Posterior vena cava (tissue), 2 donors: ENCODE data around the gene KITLG. TPM values are rescaled to one million over a fixed set of nuclear protein-coding genes. Genes with fewer than 3 reads are reported as not detected.
"Not testable (repeated sequence)": the region's sequence is repeated elsewhere in the genome, so short reads cannot be mapped to it uniquely, and the experiment has no call there.

Experiments used
- DNase-seq: peaks from one replicate; pipeline ENCODE4 v3.0.0-alpha.2; 2020; ENCODE audit warnings: low spot score
- intact Hi-C, 2 donors: fragments of 100-400 bp; cut with DNase I; formaldehyde crosslinking; loops; one replicate each; pipeline versions ENCODE4 v1.14.1 to v1.14.2; 2022 to 2023
- total RNA-seq, 2 donors: library from RNA; stranded (reverse); fragmentation: NEBNext Ultra II Directional; extraction: Animal tissue kit (Norgen Biotek cat#: 25700); gene quantifications; one replicate each; pipeline ENCODE4 v1.2.1, GENCODE V29; 2021
- donor health status: DM: yes; HTN: yes; CAD: no.
- donor health status: DM: yes; HTN: yes; CAD: no.

Gene KITLG
- total RNA-seq, 2 donors from 2014 or later = 11.8 to 15.1 TPM

DNA sequence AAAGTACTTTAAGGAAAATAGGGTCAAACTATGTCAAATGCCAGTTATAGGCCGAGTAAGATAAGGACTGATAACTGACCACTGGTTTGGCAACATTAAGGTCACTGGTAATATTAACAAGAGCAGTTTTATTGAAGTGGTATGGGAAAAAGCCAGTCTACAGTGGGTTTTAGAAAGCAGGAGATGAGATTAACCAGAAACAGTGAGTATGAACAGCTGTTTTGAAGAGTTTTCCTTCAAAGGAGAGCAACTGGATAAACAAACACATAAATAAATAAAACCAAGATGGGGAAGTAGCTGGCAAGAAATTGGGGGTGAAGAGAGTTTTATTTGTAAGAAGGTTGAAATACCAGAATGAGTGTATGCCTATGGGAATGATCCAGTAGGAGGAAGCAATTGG lies 30.3 kb downstream of the KITLG start:
- intact Hi-C loops = no loop called here
- DNase-seq = no peak

DNA sequence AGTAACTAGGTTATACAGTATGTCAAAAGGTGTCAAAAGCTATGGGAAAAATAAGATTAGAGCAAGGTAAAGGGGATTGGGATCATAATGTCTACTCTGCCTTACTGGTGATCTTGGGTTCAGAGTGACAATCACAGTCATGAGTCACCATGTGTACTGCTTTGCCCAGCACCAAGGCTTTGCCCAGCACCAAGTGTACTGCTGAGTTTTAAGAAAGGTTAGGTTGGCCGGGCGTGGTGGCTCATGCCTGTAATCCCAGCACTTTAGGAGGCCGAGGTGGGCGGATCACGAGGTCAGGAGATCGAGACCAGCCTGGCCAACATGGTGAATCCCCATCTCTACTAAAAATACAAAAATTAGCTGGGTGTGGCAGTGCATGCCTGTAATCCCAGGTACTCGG lies 32.3 kb downstream of the KITLG start:
- intact Hi-C loops, DNase-seq: not testable (repeated sequence)

DNA sequence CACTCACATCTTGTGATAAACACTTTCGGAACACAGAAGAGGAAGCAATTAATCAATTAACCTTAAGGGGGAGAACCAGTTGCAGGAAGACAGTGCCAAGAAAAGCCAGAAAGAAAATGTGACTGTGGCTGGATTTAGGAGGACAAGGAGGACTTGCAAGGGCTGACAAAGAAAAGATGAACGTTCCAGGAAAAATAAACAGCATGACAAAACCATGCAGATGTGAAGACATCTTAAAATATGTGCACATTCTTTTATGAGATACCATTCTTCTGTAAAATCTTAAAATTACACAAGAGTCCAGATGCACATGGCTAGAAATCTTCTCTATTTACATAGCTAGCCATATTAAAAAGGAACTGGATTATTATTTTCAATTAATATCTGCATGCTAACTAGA lies 33.4 kb downstream of the KITLG start:
- intact Hi-C loops = no loop called here
- DNase-seq = no peak

DNA sequence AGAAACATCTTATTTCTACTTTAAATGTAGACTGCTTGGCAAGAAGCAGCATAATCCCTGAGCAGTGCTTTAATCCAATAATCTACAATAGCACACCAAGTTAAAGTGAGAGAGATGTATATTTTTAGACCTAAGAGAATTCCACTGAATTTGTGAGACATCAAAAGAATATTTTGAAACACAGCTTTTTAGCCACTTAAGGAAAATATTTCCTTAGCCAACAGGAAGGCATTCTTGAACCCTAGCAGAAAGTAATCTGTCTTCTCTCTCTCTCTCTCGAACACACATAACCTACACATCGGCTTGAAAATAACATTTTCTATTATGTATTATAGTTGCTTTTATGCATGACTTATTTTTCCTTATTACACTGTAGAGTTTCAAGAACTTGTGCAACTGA lies 34.0 kb downstream of the KITLG start:
- no peak for DNase-seq
- intact Hi-C loops = no loop called here

DNA sequence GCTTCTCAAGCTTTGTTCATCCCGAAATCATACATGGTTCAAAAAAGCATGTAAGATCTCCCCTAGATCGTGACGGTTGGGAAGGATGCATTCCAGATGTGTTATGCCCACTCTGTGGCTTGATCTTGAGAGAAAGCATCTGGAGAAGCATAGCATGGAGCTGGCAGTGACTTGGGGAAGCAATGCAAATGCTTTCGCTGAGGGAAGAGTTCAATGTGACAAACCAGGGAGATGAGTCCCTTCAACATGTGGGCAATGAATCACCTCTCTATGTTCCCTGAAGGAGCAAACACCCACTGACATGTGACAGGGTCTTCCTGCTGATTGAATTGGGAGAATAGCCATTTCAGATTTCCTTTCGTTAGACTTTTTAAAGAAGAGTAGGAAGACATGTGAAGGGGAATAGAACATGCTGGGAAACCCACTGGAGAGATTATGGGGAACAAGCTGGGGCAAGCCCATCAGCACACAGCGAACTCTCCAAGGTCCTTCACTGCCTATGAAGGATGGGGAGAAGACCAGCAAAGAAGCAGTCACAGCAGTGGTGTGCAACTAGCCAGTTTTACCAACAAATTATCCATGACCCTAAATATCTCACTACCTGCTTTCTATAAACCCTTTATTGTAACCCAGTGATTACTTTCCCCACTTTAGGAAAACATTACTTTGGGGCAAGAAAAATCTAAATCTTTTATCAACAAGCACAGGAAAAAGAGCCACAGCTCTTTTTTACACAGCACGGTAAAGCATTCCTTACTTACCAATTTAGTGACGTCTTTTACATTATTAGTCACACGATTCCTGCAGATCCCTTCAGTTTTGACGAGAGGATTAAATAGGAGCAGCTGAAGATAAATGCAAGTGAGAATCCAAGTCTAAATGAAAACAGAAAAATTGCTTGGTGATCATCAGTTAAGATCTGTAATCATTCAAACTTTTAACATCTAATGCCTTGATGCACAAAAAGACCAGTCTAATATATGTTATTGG lies 35.0 kb downstream of the KITLG start:
- DNase-seq = no peak
- intact Hi-C loops = no loop called here

DNA sequence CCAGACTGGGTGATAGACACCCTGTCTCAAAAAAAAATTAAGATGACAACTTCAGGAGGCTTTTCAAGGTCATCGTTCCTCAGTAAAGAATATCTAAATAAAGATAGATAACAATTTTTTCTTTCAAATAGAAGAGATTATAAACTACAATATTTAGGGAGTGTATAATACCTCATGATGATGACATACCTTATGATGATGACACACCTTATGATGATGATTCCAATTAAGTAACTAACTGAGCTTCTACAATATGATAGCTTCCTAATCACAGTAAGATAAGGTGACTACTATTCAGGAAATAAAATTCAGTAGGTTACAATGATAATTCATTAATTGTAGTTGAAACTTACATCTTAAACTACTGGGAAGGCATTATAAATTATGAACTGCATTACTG lies 40.4 kb downstream of the KITLG start:
- no peak for DNase-seq

DNA sequence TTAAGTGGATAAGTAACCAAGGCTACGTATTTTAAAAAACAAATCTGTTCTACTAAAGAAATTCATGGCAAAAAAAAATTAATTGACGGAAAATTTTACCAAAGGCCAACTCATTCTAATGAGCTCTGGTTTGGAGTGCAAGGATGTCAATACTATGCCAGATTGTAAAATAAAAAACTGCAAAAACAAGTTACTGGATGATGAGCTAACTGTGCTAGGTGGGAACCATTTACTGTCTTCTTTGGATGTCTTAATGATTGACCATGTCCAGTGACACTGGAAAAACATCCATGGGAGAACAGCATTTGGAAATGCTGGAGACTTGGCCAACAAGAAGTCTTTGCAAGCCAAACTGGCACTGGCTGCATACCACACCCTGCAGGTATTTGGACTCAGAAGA lies 41.6 kb downstream of the KITLG start:
- DNase-seq = no peak
- intact Hi-C loops = no loop called here

More for the DNA sequence above, 40.4 kb downstream of the KITLG start:
- intact Hi-C loops = no loop called here

DNA sequence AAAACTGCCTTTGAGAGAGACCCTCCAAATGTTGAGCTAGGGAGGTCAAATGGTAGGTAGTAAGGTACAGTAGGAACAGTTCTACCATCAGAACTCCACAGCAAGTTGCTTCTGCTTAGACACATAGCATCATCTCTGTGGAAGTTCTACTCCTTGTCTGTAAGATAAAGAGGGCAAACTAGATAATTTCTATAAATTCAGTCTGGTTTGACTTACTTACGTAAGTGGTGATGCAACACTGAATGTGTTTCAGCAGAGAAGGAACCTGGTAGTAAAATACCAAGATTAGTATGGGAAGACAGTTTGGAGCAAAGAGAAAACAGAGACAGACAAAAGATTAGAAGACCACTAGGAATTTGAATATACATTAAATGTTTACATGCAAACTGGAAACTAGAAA lies 42.0 kb downstream of the KITLG start:
- intact Hi-C loops = no loop called here
- DNase-seq = no peak

DNA sequence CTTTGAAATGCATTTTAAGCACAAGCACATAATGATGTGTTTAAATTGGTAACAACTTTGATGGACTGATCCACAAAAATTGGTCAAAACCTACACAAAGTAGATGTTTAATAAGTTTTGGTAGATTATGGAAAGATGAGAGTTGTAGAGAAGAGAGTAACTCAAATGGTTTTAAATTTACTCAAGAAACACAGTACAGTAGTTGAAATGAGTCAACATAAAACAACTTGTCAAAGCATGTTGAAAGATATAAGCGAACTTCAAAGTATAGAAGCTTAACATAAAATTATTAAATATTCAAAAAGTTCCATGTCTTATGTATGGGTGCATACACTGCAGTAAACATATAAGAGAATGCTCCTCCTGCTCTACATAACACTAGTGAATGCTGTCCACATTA lies 49.4 kb downstream of the KITLG start:
- intact Hi-C loops = no loop called here
- DNase-seq = no peak

DNA sequence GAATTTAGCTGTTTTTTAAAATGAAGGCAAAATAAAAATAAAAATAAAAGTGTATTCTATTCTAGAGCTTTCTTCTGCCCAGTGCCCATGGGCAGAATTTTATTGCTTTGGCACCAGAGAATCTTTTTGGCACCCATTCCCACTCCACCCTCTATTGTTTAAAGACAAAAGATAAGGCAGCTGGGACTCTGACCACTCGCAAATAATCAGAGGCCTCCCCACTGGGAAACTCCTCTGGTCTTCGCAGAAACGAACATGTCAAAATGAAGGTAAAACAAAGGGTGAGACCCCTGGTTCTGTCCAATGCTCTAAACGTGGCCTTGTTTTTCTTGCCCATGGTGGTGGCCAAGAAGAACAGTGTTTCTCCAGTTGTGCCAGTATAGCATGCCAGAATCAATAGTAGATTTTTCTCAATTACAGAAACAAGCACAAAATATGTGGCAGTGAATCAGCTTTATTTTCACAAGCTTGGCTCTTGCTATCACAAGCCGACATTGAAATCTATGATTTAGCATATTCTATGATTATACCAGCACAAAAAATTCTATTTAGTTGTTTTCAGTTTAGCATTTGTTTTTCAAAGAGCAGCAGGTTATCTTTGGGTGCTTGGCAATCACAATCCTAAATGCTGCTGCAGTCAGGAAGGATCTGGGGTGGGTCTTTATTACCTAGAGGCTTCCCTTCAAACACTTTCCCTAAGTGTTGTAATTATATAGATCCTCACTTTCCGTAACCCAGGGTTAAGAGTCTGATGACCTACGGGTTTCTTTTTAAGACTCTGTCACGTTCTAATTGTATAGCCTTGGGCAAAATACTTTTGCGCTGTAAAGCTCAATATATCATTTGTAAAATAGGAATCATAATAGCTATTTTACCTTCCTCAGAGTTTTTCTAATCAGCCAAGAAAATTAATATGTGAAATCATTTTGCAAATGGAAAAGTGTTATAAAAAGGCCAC lies 50.5 kb downstream of the KITLG start:
- intact Hi-C loops = no loop called here

DNA sequence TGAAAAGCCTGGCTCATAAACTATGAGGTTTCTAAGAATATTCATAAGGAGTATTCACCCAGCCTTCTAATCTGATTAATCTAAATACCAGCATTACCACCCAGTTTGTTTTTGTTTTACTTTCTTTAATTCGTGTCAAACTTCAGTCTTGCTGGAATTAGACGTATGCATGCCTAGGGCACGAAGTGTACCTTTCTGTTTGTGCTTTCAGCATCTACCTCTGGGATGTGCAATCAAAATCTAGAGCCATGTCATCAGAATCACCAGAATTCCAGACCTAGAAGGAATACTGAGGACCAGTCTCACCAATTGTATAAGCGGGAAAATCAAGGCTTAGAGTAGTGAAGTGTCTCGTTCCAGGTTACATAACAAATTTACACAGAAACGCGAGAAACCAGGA lies 57.3 kb downstream of the KITLG start:
- DNase-seq = no peak
- intact Hi-C loops = no loop called here

More for the DNA sequence above, 50.5 kb downstream of the KITLG start:
- no peak for DNase-seq

DNA sequence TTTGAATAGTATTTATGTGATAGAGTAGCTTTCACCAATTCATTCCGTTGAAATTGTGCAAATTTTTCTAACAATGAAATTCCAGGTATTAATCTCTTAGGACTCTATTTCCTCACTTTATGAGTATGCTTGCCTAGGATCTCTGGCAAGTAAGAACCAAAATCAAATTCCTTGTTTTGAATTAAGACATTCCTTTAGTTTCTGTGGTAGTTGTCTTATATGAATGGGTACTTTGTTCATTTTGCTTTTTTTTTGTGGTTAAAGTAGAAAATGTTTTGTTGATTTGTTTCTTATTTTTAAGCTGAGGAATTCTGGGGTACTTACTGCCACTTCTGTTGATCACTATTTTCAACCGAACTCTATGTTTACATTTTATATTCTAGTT lies 59.8 kb downstream of the KITLG start:
- DNase-seq = no peak

DNA sequence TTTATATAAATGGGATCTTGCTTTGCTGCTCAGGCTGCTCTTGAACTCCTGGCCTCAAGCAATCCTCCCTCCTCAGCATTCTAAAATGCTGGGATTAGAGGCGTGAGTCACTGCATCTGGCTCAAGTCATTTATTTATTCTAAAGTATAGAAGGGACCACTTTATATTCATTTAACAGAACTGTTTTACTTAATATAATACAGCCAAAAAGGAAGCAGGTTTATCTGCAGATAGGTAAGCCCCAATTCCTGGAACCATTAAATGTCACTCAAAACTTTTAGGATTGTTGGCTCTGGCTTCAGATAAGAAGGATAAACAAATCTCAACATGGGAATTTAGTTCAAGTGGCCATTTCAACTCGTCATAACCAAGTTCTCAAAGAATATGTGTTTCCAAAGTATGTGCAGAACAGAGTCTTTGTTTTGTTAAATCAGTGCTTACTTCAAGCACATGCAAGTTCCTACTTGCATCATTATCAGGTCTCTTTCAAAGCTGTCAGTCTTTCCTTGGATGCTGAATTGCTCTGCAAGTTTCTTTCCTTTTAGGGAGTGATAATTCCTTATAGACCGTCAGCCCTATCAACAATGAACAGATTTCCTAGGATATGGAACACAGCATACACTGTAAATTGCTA lies 60.4 kb downstream of the KITLG start:
- no peak for DNase-seq
- intact Hi-C loops = no loop called here

More for the DNA sequence above, 59.8 kb downstream of the KITLG start:
- intact Hi-C loops = no loop called here

DNA sequence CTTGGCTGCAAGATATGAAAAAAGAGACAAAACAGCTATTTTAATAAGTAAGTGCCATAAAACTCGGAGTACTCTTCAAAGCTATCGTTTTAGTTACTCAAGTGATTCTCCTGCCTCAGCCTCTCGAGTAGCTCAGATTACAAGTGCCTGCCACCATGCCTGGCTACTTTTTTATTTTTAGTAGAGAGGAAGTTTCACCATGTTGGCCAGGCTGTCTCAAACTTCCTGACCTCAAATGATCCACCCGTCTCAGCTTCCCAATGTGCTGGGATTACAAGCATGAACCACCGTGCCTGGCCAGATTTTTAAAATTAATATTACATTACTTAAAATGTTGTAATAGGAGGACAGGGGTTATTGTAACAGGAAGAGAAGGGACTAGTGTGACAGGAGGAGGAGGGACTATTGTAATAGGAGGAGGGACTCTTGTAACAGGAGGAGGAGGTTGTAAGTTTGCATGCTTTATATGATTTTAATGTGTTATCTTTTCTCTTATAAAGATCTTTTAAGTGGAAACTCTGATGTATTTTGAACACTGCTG lies 61.3 kb downstream of the KITLG start:
- DNase-seq = no peak
- intact Hi-C loops = no loop called here

DNA sequence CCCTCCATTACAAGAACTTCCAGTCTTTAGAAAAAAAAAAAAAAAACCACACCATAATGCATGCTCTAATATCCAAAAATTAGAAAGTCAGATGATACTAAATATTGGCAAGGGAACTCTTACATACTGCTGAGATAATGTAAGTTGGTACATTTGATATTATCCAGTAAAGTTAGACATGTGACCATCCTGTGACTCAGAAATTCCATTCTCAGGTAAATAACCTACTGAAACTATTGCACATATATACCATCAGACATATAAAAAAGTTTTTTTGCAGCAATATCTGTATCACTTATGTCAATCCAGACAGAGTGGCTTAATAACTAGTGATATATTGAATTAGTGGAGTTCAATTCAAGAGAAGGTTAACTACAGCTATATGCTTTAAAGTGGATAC lies 63.5 kb downstream of the KITLG start:
- intact Hi-C loops = no loop called here
- DNase-seq = no peak

DNA sequence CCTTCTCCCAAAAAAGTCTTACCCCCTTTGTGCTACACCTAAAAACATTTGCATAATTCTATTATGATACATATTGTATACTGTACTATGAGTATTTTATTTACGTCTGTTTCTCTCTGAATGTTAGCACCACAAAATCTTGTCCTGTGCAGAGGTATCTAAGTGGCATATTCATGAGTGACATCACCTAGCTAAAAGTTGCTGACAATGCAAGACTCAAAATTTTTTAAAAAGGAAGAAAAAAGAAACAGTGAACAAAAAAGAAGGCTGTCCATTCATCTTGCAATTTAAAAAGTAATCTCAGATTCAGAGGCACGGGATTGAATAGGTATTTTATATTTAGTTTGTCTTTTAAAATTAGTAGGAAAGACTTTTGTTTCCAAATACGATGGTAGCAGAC lies 69.4 kb downstream of the KITLG start:
- no peak for DNase-seq
- intact Hi-C loops = no loop called here

DNA sequence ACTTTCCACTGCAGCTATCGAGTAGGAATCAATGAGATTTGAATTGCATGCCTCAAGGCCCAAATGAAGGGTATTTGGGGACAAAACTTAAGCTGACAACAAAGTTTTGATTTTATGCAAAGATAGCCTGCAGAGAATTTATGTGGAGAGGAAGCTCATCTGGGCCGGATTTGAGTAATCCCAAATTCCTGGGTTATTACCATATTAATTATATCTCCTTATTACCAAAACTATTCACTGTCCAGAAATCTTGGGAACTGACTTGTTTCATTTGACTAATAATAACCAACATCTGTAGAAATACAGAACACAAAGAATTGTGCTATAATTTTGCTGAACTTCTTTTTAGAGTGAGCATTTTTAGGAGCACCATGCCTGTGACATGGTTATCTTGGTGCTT lies 70.4 kb downstream of the KITLG start:
- intact Hi-C loops = no loop called here

DNA sequence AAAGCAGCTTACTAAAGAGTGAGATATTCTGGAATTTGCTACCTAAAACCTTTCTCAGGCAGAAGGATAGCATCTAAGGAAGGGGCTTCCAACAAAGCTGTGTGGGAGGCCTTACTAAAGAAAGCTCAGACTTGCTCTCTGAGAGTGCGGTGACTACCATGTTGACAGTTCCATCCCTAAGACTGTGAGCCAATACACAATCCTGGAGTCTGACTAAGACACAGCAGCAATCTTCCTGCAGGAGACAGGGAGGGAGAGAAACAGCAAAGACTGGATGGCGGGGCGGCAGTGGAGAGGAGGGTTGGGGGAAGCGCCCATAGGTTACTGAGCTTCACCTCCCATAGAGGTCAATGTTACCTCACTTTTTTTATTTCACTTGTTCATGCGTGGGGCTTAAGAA lies 70.9 kb downstream of the KITLG start:
- intact Hi-C loops = no loop called here
- no peak for DNase-seq

More for the DNA sequence above, 70.4 kb downstream of the KITLG start:
- DNase-seq = no peak

DNA sequence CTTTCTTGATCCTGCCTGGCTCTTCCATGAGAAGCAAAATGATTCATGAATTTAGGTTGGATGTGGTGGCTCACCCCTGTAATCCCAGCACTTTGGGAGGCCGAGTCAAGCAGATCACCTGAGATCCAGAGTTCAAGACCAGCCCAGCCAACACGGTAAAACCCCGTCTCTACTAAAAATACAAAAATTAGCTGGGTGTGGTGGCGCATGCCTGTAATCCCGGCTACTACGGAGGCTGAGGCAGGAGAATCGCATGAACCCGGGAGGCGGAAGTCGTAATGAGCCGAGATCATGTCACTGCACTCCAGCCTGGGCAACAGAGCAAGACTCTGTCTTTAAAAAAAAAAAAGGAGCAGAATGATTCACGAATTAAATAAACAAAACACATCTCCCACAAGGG lies 72.4 kb downstream of the KITLG start:
- DNase-seq, intact Hi-C loops: not testable (repeated sequence)
